Thyroid gland (tissue), 4 donors: ENCODE measurements around the gene ROM1.

Source experiments
- CTCF ChIP-seq, 6 experiments: fragments of 200-600 bp in 3 of 6; fragments of 450-650 bp in 3 of 6; sonication (generic) in 3 of 6; IDR thresholded peaks; one replicate each; pipeline ENCODE4 v1.5.1; 2016 to 2019; ENCODE audit warnings: antibody characterized with exemption in 6 of 6, mild to moderate bottlenecking in 2 of 6, inconsistent platforms in 1 of 6, moderate library complexity in 1 of 6
- POLR2A ChIP-seq, 2 donors: fragments of 450-650 bp; IDR thresholded peaks; one replicate each; pipeline ENCODE4 v1.6.1; 2017; ENCODE audit warnings: antibody characterized with exemption in 2 of 2, mild to moderate bottlenecking in 2 of 2, moderate library complexity in 1 of 2

GRCh38 chr11:62645671-62645945 is 32.6 kb downstream of the ROM1 start:
- TF ChIP-seq POLR2A (IDR thresholded peaks at IDR 0.05), result no peak
- TF ChIP-seq CTCF (IDR thresholded peaks at IDR 0.05), result no peak
